PC-9 (cell line): ENCODE data around the gene DENND1A.

Source experiments
- EZH2 ChIP-seq: fragments of 200-600 bp; sonication (generic); IDR thresholded peaks from 2 replicates; pipeline ENCODE4 v1.8.0; 2017; ENCODE audit warnings: antibody characterized with exemption, low read depth
- TF ChIP-seq, protein P1 (sequence below): fragments of 200-600 bp; sonication (generic); conservative IDR thresholded peaks from 2 replicates; pipeline ENCODE4 v1.6.1; 2017; ENCODE audit warnings: mixed run types, antibody characterized with exemption, mild to moderate bottlenecking, moderate library complexity

DNA sequence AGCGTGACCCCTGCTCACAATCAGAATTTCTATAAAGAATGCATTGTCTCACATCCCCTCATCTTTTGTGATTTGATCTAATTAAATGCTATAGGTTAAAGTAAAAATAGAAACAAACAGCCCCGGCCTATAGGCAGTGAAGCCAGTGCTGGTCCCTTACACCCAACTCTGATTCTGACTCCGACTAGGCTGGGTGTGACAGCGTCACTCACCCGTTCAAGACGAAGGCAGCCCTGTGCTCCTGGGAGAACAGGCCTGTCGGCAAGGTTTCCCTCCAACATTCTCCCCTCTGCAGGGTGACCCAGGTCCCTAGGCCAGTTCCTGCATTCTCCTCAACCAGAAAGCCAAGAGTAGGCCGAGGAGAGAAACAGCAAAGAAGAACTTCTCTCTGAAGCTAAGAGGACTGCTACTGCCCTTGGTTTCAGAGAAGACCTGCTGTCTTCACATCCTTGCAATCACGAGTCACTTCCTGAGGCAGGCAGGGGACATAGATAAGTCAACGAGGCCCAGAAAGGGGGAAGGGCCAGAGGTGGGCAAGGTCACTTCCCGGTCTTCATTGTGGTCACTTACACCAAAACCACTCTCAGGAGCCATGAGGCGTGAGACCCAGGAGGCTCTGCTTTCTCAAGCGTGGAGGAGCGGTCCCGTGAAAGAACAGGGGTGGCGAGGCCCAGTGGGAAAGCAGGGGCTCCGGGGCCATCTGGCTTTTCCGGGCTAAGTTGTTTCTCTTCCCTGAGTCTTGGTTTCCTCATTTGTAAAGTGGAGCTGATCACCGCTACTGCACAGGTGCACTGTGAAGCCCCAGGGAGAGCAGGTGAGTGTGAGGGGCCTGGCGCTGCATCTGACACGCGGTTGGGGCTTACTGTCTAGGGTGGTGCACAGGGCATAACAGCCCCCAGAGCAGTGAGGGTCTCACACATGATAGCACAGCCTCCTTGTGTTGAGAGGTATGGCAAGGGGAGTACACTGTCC, 373.2 kb downstream of the DENND1A start:
- TF ChIP-seq, protein P1, sequence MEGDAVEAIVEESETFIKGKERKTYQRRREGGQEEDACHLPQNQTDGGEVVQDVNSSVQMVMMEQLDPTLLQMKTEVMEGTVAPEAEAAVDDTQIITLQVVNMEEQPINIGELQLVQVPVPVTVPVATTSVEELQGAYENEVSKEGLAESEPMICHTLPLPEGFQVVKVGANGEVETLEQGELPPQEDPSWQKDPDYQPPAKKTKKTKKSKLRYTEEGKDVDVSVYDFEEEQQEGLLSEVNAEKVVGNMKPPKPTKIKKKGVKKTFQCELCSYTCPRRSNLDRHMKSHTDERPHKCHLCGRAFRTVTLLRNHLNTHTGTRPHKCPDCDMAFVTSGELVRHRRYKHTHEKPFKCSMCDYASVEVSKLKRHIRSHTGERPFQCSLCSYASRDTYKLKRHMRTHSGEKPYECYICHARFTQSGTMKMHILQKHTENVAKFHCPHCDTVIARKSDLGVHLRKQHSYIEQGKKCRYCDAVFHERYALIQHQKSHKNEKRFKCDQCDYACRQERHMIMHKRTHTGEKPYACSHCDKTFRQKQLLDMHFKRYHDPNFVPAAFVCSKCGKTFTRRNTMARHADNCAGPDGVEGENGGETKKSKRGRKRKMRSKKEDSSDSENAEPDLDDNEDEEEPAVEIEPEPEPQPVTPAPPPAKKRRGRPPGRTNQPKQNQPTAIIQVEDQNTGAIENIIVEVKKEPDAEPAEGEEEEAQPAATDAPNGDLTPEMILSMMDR: no peak
- no peak for TF ChIP-seq EZH2
